GM06990 (cell line): Measurements from ENCODE around the gene OR52H1.

Experiments
- DNase-seq: peaks from one replicate; pipeline ENCODE4 v3.0.0-alpha.2; 2011; ENCODE audit not compliant: insufficient read length; ENCODE audit errors: extremely low read depth
- H3K27me3 ChIP-seq: replicated peaks from 2 replicates; pipeline ENCODE4 v1.6.0; 2011; ENCODE audit warnings: low read length; ENCODE audit not compliant: control insufficient read depth, insufficient read depth
- H3K36me3 ChIP-seq: 2 replicates; pipeline ENCODE4 v1.5.1; 2011; ENCODE audit warnings: low read length; ENCODE audit not compliant: control insufficient read depth, insufficient read depth
- H3K4me3 ChIP-seq: replicated peaks from 2 replicates; pipeline ENCODE4 v1.5.1; 2011; ENCODE audit warnings: low read depth, mild to moderate bottlenecking, control low read depth, low read length
- TF ChIP-seq, protein P1 (sequence below): IDR thresholded peaks from 2 replicates; pipeline ENCODE4 v1.5.1; 2011; ENCODE audit warnings: low read length, control low read depth, mild to moderate bottlenecking, inconsistent platforms; ENCODE audit not compliant: insufficient read depth, poor library complexity, severe bottlenecking

The OR52H1 gene

DNA sequence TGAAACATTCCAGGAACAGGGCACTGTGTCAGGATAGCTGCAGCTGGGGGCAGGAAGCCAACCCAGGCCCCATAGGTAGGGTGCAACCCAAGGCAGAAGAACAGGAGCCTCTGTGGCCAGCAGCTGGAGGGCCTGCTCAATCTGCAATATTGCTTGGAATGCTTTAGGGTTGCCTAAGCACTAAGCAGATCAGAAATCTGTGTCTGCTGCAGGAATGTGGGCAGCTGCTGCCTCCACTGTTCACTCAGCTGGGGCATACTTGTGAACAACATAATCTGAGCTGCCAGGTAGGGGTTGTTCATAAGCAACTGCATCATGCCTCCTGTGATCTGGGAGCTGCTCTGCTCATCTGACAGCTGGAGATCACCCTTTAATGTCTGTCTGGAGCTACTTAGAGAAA, 33.5 kb downstream of the OR52H1 start:
- Histone ChIP-seq H3K4me3 (no peak overlapping the region), H3K36me3 (no peaks in the 10 kb centered on the region), H3K27me3 (no peaks in the 10 kb centered on the region)
- no peak for DNase-seq
- TF ChIP-seq, protein P1, sequence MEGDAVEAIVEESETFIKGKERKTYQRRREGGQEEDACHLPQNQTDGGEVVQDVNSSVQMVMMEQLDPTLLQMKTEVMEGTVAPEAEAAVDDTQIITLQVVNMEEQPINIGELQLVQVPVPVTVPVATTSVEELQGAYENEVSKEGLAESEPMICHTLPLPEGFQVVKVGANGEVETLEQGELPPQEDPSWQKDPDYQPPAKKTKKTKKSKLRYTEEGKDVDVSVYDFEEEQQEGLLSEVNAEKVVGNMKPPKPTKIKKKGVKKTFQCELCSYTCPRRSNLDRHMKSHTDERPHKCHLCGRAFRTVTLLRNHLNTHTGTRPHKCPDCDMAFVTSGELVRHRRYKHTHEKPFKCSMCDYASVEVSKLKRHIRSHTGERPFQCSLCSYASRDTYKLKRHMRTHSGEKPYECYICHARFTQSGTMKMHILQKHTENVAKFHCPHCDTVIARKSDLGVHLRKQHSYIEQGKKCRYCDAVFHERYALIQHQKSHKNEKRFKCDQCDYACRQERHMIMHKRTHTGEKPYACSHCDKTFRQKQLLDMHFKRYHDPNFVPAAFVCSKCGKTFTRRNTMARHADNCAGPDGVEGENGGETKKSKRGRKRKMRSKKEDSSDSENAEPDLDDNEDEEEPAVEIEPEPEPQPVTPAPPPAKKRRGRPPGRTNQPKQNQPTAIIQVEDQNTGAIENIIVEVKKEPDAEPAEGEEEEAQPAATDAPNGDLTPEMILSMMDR: no peak

DNA sequence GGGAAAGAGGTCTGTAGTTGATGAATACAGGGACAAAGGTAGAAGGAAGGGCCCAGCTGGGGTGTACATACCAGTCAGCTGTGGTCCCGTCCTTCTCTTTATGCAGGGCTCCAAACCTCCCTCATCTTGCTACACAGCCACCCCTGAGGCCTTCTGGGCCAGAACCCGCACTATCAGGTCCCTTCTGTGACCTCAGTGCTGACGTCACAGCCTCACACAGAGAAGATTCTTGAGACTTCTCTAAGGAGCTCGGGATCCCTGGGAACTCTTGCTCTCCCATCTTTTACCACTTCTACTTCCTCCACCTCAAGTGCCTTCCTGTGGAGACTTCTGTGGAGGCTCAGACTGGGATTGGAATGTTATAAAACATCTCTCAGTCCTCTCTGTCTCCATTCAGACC, 38.5 kb downstream of the OR52H1 start, which contains the start of gene UBQLN3:
Gene UBQLN3, minus strand, starts transcription at position 155 of the 400 bp plus-strand sequence. CDS start 399 bp downstream, outside the sequence.
- DNase-seq: no peak
- no peak within 1 kb of the TSS for H3K4me3 ChIP-seq
- no peaks in the 10 kb centered on the region for H3K36me3 ChIP-seq
- H3K27me3 ChIP-seq: no peaks in the 10 kb centered on the region
- TF ChIP-seq, protein P1: no peak

DNA sequence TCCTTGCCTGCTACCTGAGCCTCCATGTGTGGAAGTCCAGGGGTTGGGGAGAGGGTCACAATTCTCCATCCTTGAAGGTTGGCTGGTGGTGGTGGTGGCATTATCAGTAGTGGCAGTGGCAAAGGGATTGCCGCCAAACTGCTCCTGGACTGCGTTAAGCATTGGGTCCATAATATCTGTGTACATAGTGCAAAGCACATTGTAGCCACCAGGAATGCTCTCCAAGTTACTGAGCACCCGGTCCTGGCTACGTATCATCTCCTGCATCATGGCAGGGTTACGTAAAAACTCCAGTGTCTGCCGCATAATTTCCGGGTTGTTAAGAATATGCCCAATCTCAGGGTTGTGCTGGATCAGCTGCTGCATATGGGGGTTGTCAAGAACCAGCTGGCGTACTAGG, 39.7 kb downstream of the OR52H1 start:
- TF ChIP-seq, protein P1: no peak
- no peak overlapping the region for H3K4me3 ChIP-seq
- no peaks in the 10 kb centered on the region for H3K27me3 ChIP-seq
- no peak for DNase-seq
- no peaks in the 10 kb centered on the region for H3K36me3 ChIP-seq

DNA sequence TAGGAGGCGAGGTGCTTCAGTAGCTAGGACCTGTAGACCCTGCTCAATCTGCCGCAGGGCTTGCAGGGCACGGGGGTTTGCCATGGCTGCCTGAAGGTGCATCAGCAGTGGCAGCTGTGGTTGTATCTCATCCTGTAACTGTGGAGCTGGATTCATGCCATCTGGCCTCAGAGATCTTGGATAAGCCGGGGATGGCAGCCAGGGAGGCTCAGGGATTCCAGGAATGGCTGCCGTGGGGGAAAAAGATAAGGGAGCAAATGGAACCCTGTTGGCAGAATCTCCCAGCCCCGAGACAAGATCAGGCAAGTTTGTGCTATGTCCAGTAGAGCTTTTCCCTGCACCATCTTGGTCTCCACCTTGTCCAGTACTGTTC, 40.4 kb downstream of the OR52H1 start:
- H3K36me3 ChIP-seq: no peaks in the 10 kb centered on the region
- no peak for DNase-seq
- TF ChIP-seq, protein P1: no peak
- no peaks in the 10 kb centered on the region for H3K27me3 ChIP-seq
- no peak overlapping the region for H3K4me3 ChIP-seq

DNA sequence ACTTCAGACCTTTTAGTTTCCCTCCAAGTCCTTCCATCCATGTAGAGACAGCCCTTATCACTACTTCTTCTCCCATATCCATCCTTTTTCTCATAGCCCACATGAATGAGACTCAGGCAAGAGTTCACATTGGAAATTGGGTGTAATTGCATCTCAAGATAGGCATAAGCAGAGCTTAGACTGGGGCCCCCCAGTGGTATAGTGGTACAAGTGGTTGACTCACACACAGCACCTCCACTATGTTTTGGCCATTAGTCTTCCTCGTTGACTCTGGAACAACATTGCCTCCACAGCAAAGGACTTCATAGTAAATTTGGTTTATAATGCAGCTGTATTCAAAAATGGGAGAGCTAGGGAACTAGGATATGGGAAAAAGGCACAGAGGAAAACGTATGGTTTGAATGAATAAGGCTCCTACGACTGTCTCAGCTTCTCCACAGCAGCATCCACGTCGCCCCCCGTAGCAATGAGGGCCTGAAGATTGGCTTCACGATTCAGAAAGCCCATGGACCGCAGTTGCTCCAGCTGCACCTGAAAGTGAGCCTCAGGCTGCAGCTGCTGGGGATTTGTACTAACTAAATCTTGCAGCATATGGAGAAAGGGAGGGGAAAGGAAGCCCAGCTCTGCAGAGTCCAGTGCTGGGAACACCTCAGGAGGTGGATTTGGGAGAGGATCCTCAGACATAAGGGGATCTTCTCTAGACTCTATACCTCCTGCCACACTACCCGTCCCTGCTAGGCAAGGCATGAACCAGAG, 41.0 kb downstream of the OR52H1 start:
- Histone ChIP-seq H3K36me3 (no peaks in the 10 kb centered on the region), H3K4me3 (no peak overlapping the region), H3K27me3 (no peaks in the 10 kb centered on the region)
- TF ChIP-seq, protein P1: peak; percentile 28
- DNase-seq: no peak

DNA sequence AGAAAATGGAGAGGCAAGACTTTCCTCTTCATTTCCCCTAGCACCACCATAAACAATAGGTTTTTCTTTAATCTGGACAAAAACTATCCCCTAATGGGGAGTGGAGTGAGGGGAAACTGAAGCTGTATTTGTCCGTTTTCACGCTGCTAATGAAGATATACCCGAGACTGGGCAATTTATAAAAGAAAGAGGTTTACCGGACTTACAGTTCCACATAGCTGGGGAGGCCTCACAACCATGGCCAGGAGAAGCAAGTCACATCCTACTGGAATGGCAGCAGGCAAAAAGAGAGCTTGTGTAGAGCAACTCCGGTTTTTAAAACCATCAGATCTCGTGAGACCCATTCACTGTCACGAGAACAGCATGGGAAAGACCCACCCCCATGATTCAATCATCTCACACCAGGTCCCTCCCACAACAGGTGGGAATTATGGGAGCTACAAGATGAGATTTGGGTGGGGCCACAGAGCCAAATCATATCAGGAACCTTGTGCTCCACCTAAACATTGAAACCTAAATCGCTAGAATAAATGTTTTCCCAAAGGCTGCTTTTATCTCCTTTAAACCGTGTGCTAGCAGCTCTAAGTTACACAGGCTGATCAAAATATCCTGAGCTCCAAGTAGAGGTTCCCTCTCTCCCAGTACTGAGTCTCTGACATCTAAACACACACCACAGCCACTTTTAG, 42.8 kb downstream of the OR52H1 start:
- no peak for DNase-seq
- Histone ChIP-seq H3K27me3 (no peaks in the 10 kb centered on the region), H3K36me3 (no peaks in the 10 kb centered on the region), H3K4me3 (no peak overlapping the region)
- TF ChIP-seq, protein P1: no peak
